HG03558 (cell line): ENCODE results near the gene LCE4A.

ENCODE experiments used
- ATAC-seq: cut with Tn5 transposase; IDR thresholded peaks from one replicate; pipeline ENCODE4 v1.9.1; 2021; ENCODE audit warnings: moderate number of reproducible peaks; ENCODE audit not compliant: unreplicated experiment; ENCODE audit errors: extremely low read depth

The LCE4A gene

GRCh38 chr1:152745289-152745704, 37.3 kb downstream of the LCE4A start:
- ATAC-seq, result no peak

- ATAC-seq, result no peak
Measured at GRCh38 chr1:152745765-152746444, 37.9 kb downstream of the LCE4A start.

DNA sequence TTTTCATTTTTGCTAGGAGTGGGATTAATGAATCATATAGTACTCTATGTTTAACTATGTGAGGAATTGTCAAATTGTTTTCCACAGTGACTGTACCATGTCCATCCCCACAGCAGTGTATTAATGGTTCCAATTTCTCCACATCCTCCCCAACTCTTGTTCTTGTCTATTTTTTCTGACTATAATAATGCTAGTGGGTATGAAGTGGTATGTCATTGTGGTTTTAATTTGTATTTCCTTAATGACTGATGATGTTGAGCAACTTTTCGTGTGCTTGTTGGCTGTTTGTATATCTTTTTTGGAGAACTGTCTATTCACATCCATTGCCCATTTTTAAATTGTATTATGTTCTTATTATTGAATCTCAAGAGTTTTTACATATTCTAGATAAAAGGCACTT, 39.9 kb downstream of the LCE4A start:
- no peak for ATAC-seq

- ATAC-seq, result no peak
Measured at GRCh38 chr1:152752225-152752624, 44.3 kb downstream of the LCE4A start.

GRCh38 chr1:152753586-152753985, 45.6 kb downstream of the LCE4A start:
- no peak for ATAC-seq

DNA sequence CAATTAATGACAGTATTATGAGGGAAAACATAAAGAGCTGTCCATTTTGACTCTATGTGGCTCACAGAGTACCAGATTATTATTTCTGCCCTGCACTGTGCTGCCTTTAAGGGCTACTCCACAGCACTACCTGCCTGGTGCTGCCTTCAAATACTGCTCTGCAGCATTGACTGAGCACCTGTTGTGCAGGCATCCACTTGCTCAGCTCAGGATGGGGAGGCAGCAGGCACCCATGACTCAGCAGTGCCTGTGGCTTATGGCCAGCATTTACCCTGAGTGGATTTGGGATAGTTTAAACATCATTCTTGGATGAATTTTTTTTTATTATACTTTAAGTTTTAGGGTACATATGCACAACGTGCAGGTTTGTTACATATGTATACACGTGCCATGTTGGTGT, 48.9 kb downstream of the LCE4A start:
- no peak for ATAC-seq

GRCh38 chr1:152757747-152758146, 49.8 kb downstream of the LCE4A start, which contains the start of gene KPRP:
Gene KPRP (plus strand): TSS chr1:152758025. CDS start chr1:152759589, 1,564 bp downstream.
- ATAC-seq, result no peak

DNA sequence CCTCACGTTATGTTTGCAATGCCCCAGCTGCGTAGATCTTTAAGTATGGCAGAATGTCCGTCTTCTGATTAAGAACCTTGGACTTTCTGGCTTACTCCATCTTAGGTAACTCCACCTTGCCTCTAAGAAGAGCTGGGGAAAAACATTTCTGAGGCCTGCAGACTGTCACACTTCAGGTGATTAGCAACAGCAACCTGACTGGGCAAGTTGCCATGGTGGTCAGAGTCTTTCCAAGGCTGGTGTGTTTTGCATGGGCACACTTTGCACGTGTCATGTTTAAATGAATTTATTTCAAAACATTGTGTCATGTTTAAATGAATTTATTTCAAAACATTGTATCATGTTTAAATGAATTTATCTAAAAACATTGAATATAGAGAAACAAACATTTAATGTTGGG, 50.7 kb downstream of the LCE4A start:
- ATAC-seq, result no peak
